HG03095 (cell line): ENCODE data around the gene DCDC2.
"Not testable (repeated sequence)": the region's sequence is repeated elsewhere in the genome, so short reads cannot be mapped to it uniquely, and the experiment has no call there.

Experiments used
- ATAC-seq: cut with Tn5 transposase; IDR thresholded peaks from one replicate; pipeline ENCODE4 v1.9.1; 2021; ENCODE audit warnings: moderate library complexity; ENCODE audit not compliant: unreplicated experiment

Gene DCDC2

DNA sequence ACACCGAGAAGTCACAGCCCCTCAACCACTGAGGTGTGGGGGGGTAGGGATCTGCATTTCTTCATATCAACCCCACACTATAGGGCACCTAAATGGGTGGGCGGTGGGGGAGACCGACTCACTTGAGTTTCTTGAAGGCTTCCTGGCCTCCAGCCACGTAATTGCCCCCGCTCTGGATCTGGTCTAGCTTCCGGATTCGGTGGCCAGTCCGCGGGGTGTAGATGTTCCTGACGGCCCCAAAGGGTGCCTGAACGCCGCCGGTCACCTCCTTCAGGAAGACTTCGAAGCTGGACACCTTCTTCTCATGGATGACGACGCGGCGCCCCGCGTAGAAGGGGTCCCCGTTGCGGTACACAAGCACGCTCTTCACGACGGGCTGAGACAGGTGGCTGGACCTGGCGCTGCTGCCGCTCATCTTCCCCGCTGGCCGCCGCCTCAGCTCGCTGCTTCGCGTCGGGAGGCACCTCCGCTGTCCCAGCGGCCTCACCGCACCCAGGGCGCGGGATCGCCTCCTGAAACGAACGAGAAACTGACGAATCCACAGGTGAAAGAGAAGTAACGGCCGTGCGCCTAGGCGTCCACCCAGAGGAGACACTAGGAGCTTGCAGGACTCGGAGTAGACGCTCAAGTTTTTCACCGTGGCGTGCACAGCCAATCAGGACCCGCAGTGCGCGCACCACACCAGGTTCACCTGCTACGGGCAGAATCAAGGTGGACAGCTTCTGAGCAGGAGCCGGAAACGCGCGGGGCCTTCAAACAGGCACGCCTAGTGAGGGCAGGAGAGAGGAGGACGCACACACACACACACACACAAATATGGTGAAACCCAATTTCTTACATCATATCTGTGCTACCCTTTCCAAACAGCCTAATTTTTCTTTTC lies at the start of gene DCDC2:
TSS of gene DCDC2 (minus strand) at position 724 of the 883 bp plus-strand sequence. CDS start at position 415, 309 bp downstream.
- ATAC-seq = no peak

DNA sequence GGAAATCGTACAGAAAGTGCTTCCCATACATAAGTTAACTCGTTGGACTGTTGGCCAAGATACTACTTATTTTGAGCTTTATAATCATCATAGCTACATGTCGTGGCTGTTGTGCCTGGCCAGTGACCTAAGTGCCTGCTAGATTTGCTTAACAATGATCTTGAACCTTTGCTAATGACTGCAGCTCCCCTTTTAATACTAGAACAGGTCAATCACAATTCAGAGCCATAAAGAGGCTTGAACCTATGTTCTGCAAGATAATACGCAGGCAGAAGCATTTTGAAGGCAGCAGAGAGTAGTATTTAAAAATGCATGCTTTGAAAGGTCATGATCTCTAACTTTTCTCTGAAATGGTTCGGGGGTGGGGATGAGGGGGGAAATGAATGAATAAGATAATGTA lies 47.4 kb upstream of the DCDC2 start:
- no peak for ATAC-seq

DNA sequence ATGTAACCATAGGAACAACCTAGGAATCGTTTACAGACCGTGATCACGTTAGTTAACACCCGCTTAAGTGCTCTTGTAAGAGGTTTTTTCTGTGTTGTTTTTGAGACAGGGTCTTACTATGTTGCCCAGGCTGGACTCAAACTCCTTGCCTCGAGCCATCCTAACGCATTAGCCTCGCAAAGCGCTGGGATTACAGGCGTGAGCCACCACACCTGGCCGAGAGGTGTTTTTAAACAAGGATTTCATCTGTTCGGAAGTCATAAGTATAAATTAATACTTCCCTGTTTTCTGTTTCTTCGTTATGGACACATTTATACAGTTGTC lies 45.6 kb upstream of the DCDC2 start:
- ATAC-seq = no peak

DNA sequence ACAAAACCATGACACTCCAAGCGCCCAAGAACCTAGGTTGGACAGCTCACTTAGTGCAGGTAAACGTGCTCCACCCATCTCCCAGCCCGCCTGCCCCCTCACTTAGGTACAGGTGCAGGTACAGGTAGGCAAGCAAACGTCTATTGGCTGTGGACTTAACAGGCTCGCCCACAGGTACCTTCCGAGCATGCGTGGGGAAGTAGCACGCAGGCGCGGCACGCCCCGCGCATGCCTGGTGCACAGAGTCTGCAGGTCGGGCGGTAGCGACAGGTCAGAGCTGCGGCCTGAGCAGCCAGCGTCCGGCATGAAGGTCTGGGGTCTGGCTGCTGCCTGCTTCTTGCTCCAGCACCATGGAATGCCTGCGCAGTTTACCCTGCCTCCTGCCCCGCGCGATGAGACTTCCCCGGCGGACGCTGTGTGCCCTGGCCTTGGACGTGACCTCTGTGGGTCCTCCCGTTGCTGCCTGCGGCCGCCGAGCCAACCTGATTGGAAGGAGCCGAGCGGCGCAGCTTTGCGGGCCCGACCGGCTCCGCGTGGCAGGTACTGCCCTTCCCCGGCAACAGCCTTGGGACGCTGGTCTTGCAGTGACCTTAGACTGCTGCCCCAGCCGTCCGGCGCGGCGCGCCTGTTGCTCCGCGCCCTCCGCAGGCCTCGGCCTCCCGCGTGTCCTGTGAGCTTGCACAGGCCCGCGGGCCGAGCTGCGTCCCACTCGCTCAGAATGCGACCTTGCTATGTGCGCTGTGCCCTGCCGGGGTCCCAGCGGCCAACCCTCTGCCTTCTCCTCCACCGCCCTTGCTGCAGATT lies 45.0 kb upstream of the DCDC2 start, which contains the start of gene MRS2:
TSS of gene MRS2 (plus strand) at position 240 of the 804 bp plus-strand sequence. CDS start at position 351, 111 bp downstream.
- peak; percentile 94 for ATAC-seq

DNA sequence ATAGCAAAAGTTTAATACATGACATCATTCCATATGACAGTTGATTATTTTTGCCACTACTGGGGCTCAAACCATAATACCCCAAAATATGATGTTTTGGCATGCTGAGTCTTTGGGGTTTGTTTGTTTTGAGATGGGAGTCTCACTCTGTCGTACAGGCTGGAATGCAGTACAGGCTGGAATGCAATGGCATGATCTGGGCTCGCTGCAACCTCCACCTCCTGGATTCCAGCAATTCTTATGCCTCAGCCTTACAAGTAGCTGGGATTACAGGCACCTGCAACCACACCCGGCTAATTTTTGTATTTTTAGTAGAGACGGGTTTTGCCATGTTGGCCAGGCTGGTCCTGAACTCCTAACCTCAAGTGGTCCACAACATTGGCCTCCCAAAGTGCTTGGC lies 43.6 kb upstream of the DCDC2 start:
- no peak for ATAC-seq

DNA sequence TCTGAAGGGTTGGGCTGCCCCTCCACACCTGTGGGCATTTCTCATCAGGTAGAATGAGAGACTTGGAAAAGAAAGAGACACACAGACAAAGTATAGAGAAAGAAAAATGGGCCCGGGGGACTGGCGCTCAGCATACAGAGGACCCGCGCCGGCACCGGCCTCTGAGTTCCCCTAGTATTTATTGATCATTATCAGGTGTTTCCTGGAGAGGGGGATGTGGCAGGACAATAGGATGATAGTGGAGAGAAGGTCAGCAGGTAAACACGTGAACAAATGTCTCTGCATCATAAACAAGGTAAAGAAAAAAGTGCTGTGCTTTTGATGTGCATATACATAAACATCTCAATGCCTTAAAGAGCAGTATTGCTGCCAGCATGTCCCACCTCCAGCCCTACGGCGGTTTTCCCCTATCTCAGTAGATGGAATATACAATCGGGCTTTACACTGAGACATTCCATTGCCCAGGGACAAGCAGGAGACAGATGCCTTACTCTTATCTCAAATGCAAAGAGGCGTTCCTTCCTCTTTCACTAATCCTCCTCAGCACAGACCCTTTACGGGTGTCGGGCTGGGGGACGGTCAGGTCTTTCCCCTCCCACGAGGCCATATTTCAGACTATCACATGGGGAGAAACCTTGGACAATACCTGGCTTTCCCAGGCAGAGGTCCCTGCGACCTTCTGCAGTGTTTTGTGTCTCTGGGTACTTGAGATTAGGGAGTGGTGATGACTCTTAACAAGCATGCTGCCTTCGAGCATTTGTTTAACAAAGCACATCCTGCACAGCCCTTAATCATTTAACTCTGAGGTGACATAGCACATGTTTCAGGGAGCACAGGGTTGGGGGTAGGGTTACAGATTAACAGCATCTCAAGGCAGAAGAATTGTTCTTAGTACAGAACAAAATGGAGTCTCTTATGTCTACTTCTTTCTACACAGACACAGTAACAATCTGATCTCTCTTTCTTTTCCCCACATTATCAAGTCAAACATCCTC lies 42.5 kb upstream of the DCDC2 start:
- not testable (repeated sequence) for ATAC-seq

DNA sequence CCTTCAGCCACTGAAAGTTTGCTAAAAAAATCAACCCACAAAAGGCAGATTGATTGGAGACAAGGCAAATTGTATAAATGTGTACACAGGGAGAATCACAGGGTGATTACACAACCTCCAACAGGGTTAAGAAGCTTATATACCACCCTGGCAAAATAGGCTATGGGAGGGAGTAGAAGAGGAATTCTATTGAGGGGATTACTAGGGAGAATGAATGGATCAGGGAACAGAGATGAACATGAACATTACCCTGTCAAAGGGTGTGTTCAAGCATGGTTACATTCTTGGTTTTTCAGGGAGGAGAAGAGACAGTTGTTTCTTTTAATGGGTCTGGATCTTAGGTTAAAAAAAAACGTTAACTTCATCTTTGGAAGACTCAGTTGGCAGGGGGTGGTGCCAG lies 39.8 kb upstream of the DCDC2 start:
- no peak for ATAC-seq

DNA sequence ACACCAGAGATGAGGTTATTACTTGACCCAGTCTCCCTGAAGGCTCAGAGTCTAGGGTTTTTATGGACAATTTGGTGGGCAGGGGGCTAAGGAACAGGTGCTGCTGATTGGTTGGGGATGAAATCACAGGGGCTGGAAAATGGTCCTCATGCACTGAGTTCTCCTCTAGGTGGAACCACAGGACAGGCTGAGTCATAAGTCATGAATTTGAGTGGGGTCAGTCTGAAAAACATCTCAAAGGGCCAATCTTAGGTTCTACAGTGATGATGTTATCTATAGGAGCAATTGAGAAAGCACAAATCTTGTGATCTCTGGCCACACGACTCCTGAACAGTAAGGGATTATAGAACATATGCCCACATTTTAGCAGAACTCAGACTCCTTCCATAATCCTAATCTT lies 39.0 kb upstream of the DCDC2 start:
- ATAC-seq = no peak

DNA sequence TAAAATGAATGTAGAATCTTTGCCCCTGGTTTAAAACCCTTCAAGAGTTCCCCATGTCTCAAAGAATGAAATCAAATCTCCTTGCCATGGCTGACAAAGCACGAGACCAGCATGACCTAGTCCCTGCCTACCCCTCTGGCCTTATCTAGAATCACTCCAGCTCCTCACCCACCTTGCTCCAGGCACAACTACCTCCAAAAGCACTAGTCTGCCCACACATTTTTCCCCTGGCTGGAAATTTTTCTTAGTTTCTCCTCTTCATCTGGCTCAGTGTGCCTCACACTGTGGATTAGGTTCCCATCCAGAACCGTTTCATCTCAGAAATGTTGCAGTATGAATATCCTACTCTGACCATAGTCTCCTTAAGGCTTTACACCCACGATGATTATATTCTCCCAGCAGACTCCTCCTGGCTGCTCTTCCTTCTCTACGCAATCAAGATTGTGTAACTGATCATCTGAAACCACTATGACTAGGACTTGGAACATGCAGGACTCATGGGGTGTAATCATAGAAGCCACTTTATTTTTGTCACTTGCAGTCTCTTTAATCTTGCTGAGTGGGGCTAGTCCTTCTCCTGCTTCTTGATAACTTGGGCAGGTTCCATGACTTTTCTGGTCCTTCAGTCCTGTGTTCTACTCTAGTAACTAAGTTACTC lies 37.0 kb upstream of the DCDC2 start:
- no peak for ATAC-seq

DNA sequence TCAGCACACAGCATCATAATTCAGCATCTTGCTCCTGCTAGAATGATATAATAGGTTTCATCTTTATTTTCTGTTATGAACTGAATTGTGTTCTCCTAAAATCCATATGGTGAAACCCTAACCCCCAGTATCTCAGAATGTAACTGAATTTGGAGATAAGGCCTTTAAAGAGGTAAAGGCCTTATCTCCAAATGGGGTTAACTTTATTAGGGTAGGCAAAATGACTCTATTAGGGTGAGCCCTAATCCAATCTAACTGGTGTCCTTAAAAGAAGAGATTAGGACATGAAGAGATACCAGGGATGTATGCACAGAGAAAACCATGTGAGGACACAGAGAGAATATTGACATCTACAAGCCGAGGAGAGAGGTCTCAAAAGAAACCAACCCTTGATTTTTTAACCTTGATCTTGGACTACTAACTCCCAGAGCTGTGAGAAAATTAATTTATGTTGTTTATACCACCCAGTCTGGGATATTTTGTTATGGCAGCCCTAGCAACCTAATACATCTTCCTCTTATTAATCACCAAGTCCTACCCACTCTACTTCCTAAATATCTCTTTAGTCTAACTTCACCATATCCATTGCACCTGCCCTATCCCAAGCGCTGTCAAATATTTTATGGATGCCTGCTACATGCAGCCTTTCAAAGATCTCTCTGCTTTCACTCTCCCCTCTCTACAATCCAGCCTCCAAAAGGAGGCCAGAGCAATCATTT lies 36.4 kb upstream of the DCDC2 start:
- ATAC-seq = no peak

DNA sequence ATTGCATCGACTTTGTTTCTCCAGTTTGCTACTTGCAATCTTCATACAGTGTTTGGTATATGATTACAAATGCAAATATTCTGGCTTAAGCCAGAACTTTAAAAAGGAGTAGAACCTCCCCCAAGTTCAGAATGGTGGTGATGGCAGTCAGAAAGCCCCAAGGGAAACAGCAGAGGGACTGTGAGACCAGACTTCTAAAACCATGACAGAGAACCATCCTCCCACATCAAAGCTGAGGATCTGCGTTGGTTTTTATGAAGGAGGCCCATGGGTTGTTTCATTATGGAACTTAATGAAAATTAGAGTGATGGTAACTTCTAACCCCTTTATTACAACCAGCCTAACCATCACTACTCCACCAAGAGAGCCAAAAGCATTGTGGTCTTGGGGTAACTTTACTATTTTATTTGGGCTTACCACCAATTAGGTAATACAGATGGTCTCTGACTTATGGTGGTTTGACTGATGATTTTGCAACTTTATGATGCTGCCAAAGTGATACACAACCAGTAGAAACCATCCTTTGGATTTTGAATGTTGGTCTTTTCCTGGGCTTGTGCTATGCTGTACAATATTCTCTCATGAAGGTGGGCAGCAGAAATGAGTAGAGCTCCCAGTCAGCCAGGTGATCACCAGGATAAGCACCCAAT lies 34.0 kb upstream of the DCDC2 start:
- ATAC-seq = peak; percentile 87

DNA sequence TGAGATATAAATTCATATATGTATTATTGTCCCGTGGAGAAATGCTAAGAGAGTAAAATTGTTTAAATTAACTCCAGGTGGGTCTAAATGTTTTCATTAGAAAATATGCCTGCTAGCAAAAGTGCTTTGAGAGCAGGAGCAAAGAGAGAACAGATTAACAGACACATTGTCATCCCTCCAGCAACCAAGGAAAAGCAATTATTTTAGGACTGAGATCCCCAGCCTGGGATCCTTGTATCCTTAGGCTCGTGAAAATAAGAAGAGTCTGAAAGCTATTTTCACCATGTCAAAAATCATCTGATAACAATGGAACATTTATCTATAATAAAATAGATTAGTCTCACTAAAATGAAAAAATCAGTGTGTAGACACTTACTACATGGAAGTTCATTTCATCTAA lies 33.3 kb upstream of the DCDC2 start:
- ATAC-seq = no peak

DNA sequence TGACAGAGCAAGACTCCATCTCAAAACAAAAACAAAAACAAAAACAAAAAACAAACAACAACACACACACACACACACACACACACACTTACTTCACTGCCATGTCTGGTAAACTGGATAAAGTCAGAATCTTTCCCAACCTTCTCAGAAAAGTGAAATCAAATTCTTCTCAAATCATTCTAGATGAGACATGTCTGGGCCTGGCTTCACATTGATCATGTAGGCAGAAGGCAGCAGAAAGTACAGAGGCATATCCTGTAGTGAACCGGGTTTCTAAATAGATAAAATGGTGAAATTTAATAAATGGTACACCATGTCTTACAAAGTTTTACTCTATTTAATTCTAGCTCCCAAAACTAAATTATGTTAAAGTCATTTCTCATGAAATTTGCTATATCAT lies 30.0 kb upstream of the DCDC2 start:
- no peak for ATAC-seq

DNA sequence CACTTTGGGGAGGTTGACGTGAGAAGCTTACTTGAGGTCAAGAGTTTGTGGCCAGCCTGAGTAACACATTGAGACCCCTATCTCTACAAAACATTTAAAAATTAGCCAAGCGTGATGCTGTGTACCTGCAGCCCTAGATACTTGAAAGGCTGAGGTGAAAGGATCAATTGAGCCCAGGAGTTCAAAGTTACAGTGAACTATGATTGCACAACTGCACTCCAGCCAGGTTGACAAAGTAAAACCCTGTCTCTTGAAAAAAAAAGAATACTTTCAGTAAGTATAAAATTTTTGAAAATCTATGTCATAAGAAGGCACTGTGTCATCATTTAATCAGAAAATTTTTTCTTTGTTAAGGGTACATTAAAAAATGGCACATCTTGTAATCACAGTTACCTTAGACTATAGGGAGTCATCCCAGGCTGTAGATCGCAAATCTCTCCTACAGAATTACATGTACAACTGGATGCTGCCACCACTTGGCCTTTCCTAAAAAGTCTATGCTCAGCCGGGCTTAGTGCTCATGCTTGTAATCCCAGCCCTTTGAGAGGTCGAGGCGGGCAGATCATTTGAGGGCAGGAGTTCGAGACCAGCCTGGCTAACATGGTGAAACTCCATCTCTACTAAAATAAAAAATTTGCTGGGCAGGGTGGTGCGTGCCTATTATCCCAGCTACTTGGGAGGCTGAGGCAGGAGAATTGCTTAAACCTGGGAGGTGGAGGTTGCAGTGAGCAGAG lies 27.8 kb upstream of the DCDC2 start:
- no peak for ATAC-seq

DNA sequence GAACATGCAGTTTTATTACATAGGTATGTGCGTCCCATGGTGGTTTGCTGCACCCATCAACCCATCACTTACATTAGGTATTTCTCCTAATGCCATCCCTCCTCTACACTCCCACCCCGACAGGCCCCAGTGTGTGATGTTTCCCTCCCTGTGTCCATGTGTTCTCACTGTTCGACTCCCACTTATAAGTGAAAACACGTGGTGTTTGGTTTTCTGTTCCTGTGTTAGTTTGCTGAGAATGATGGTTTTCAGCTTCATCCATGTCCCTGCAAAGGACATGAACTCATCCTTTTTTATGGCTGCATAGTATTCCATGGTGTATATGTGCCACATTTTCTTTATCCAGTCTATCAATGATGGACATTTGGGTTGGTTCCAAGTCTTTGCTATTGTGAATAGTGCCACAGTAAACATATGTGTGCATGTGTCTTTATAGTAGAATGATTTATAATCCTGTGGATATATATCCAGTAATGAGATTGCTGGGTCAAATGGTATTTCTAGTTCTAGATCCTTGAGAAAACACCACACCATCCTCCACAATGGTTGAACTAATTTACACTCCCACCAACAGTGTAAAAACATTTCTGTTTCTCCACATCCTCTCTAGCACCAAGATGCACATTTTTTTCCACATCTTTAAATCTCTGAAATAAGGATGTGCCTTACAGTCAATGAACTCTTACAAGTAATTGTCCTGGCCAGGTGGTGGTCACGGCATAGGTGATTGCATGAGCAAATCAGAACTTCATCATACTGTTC lies 26.7 kb upstream of the DCDC2 start:
- not testable (repeated sequence) for ATAC-seq

DNA sequence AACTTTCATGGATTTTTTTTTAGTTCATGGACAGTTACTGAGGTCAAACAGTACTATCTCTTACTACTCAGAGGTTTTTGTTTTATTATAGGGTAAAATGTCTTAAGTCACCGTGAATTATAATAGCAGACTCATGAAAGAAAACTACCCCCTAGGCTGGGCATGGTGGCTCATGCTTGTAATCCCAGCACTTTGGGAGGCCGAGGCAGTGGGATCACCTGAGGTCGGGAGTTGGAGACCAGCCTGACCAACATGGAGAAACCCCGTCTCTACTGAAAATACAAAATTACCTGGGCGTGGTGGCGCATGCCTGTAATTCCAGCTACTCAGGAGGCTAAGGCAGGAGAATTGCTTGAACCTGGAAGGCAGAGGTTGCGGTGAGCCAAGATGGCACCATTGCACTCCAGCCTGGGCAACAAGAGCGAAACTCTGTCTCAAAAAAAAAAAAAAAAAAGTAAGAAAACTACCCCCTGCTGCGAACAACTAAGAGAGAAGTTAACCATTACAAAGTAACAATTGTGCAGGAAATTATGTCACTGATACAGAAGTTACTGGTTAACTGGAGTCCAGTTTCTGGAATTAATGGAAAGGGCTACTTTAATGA lies 25.1 kb upstream of the DCDC2 start:
- not testable (repeated sequence) for ATAC-seq

DNA sequence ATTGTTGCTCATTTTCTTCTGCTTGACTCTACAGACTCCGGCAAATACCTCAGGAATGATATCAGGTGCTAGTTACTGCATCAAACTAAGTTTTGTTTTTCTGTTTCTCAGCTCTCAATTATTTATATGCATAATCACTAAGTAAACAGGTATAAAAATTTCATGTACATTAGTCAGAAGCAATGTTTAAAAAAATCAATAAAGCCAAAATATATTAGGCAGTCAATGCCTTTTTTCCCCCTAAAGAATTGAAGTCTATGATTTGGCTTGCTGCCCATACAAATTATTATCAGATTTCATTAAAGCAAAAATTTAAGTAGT lies 24.3 kb upstream of the DCDC2 start:
- no peak for ATAC-seq
